Fibroblast of lung (primary cell): ENCODE data around the gene ERMAP. TPM values are rescaled to one million over a fixed set of nuclear protein-coding genes. Genes with fewer than 3 reads are reported as not detected.

Experiments
- DNase-seq, 2 donors: peaks; one replicate each; pipeline versions ENCODE4 v3.0.0 to v3.0.0-alpha.2; 2010; ENCODE audit warnings: low read depth in 2 of 2
- H2AFZ ChIP-seq: 2 replicates; pipeline ENCODE4 v1.5.1; 2012; ENCODE audit warnings: low read length, control low read depth, inconsistent platforms
- H3K27ac ChIP-seq: 2 replicates; pipeline ENCODE4 v1.5.1; 2011; ENCODE audit warnings: low read length, control low read depth; ENCODE audit not compliant: insufficient read depth
- H3K27me3 ChIP-seq: 2 replicates; pipeline ENCODE4 v1.5.1; 2011; ENCODE audit warnings: mild to moderate bottlenecking, low read length; ENCODE audit not compliant: control insufficient read depth, insufficient read depth
- H3K36me3 ChIP-seq: 2 replicates; pipeline ENCODE4 v1.5.1; 2011; ENCODE audit warnings: low read length; ENCODE audit not compliant: control insufficient read depth, insufficient read depth
- H3K4me1 ChIP-seq: 2 replicates; pipeline ENCODE4 v1.5.1; 2011; ENCODE audit warnings: low read length; ENCODE audit not compliant: control insufficient read depth, insufficient read depth; ENCODE audit errors: extremely low read depth
- H3K4me2 ChIP-seq: 2 replicates; pipeline ENCODE4 v1.5.1; 2011; ENCODE audit warnings: low read length, control low read depth; ENCODE audit not compliant: insufficient read depth; ENCODE audit errors: extremely low read depth
- H3K4me3 ChIP-seq, 4 experiments: fragments of 200-600 bp in 1 of 4; sonication (generic) in 1 of 4; replicated peaks in 1 of 4; 2 replicates each; pipeline ENCODE4 v1.5.1; 2011 to 2016; ENCODE audit warnings: low read length in 4 of 4, low read depth in 3 of 4, mild to moderate bottlenecking in 3 of 4, control low read depth in 2 of 4, inconsistent platforms in 1 of 4, mixed read lengths in 1 of 4; ENCODE audit not compliant: insufficient read depth in 1 of 4; ENCODE audit errors: control extremely low read depth in 1 of 4
- H3K79me2 ChIP-seq: 2 replicates; pipeline ENCODE4 v1.5.1; 2012; ENCODE audit warnings: mild to moderate bottlenecking, low read length, inconsistent platforms; ENCODE audit not compliant: control insufficient read depth, insufficient read depth
- H3K9ac ChIP-seq: 2 replicates; pipeline ENCODE4 v1.5.1; 2011; ENCODE audit warnings: mild to moderate bottlenecking, low read length, control low read depth; ENCODE audit not compliant: insufficient read depth
- H3K9me3 ChIP-seq: 2 replicates; pipeline ENCODE4 v1.5.1; 2012; ENCODE audit warnings: low read depth, low read length; ENCODE audit not compliant: control insufficient read depth, insufficient read depth
- H4K20me1 ChIP-seq: 2 replicates; pipeline ENCODE4 v1.5.1; 2011; ENCODE audit warnings: low read length; ENCODE audit not compliant: control insufficient read depth, insufficient read depth; ENCODE audit errors: extremely low read depth
- CTCF ChIP-seq, 2 donors: IDR thresholded peaks in 1 of 2; conservative IDR thresholded peaks in 1 of 2; 1 replicate in 1 of 2; 2 replicates in 1 of 2; pipeline ENCODE4 v1.5.1; 2011 to 2012; ENCODE audit warnings: low read length in 2 of 2, control low read depth in 1 of 2, inconsistent platforms in 1 of 2, low read depth in 1 of 2, mild to moderate bottlenecking in 1 of 2
- EZH2 ChIP-seq: IDR thresholded peaks from 2 replicates; pipeline ENCODE4 v1.5.1; 2012; ENCODE audit warnings: low read length, control low read depth, mild to moderate bottlenecking; ENCODE audit errors: missing control alignments
- polyA plus RNA-seq, 2 donors: library from polyadenylated mRNA; depleted of rRNA in 1 of 2; stranded (reverse) in 1 of 2; unstranded in 1 of 2; fragments of >200 nt; gene quantifications; 2 replicates each; pipeline ENCODE4 v1.2.1, GENCODE V29; 2011 to 2012; ENCODE audit warnings: missing spikeins in 1 of 2
- total RNA-seq: library from RNA; depleted of rRNA; stranded (reverse); fragments of >200 nt; gene quantifications from 2 replicates; pipeline ENCODE4 v1.2.1, GENCODE V29; 2014

Gene ERMAP
- total and polyA plus RNA-seq, 2 donors (not counting 1 experiment from before 2014, with no cell fraction given) = 19.4 to 37.2 TPM

DNA sequence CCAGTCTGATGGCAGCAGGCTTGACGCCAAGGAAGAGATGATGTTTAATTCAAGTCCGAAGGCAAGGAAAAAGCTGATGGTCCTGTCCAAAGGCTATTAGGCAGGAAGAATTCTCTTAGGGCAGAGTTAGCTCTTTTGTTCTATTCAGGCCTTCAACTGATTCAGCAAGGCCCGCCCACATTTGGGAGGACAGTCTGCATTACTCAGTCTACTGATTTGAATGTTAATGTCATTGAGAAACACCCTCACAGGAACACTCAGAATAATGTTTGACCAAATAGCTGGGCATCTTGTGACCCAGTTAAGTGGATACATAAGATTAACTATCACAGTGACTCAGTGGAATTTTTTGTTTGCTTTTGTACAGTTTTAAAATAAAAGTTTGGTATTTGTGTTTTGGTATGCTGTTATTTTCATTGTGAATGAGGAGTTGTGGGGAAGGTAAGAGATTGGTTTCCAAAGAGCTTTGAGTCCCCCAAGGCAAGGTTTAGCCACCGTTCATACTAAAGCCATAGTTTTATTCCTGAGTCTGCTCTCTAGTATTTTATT lies 27.7 kb downstream of the ERMAP start:
- Histone ChIP-seq H3K4me1 (peaks cover 7% of the 10 kb centered on the region), H3K4me2 (no peak overlapping the region), H3K9ac (no peak overlapping the region), H3K27me3 (no peaks in the 10 kb centered on the region), H3K9me3 (no peaks in the 10 kb centered on the region), H3K27ac (no peak overlapping the region), H3K4me3 (no peak overlapping the region), H4K20me1 (no peaks in the 10 kb centered on the region), H3K79me2 (peaks cover 10% of the 10 kb centered on the region), H3K36me3 (peaks cover 2% of the 10 kb centered on the region), H2AFZ (no peak overlapping the region)
- no peak for TF ChIP-seq CTCF (conservative IDR thresholded peaks at IDR 0.05 in 1 of 2, IDR thresholded peaks at IDR 0.05 in 1 of 2; ENCODE audit: low read depth in 1 of 2, low read length in 2 of 2)
- DNase-seq = peak in 1 of 2 donors; percentile 50

DNA sequence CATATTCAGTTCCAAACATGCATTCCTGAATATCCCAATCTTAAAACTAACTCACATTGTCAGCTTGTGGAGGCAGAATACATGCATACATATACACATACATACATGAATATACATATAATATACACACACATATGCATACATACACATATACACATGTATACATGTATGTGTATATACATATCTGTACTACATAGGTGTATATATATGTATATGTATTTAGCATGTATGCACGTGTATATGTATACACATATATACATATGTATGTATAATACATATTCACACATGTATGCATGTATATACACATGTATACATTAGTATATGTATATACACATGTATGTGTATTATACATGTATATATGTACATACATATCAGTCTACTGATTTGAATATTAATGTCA lies 28.3 kb downstream of the ERMAP start:
- H3K4me2 ChIP-seq = no peak overlapping the region
- H3K9me3 ChIP-seq = no peaks in the 10 kb centered on the region
- no peak overlapping the region for H3K27ac ChIP-seq
- no peak overlapping the region for H3K9ac ChIP-seq
- H3K4me1 ChIP-seq = peaks cover 7% of the 10 kb centered on the region
- no peaks in the 10 kb centered on the region for H3K27me3 ChIP-seq
- no peak overlapping the region for H3K4me3 ChIP-seq
- H2AFZ ChIP-seq = no peak overlapping the region
- DNase-seq = no peak
- H3K79me2 ChIP-seq = peaks cover 10% of the 10 kb centered on the region
- no peaks in the 10 kb centered on the region for H4K20me1 ChIP-seq
- peaks cover 2% of the 10 kb centered on the region for H3K36me3 ChIP-seq
- TF ChIP-seq CTCF (conservative IDR thresholded peaks at IDR 0.05 in 1 of 2, IDR thresholded peaks at IDR 0.05 in 1 of 2; ENCODE audit: low read depth in 1 of 2, low read length in 2 of 2) = no peak
- TF ChIP-seq EZH2 = no peak

DNA sequence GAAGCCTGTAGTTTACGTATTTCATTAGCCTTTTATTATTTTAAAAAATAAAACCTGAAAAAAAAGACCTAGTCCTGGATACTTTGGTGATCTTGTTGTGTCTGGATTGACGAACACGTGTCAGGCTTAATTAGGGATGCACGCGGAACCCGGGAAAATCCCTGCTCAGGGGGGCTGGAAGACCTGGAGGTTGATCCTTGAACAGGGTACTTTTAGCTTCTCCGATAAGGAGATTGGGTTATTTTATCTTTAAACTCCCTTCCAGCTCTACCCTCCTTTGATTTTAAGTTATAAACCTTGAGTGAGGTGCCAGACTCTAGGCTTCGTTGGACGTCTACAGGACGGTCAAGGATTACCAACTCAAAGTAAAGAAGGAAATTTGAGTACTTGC lies 28.9 kb downstream of the ERMAP start:
- DNase-seq = no peak
- peaks cover 10% of the 10 kb centered on the region for H3K79me2 ChIP-seq
- peak overlapping the region; percentile 39 for H3K27ac ChIP-seq

More for the DNA sequence above, 28.9 kb downstream of the ERMAP start:
- H3K9me3 ChIP-seq = no peaks in the 10 kb centered on the region
- TF ChIP-seq CTCF (conservative IDR thresholded peaks at IDR 0.05 in 1 of 2, IDR thresholded peaks at IDR 0.05 in 1 of 2; ENCODE audit: low read depth in 1 of 2, low read length in 2 of 2) = no peak
- no peak for TF ChIP-seq EZH2
- H2AFZ ChIP-seq = peak overlapping the region; percentile 99
- H3K4me2 ChIP-seq = peak overlapping the region; percentile 92
- H3K4me3 ChIP-seq = peak overlapping the region; percentile 52 to 92 (median 92)
- peaks cover 7% of the 10 kb centered on the region for H3K4me1 ChIP-seq
- peaks cover 2% of the 10 kb centered on the region for H3K36me3 ChIP-seq
- no peaks in the 10 kb centered on the region for H3K27me3 ChIP-seq
- H4K20me1 ChIP-seq = no peaks in the 10 kb centered on the region
- peak overlapping the region; percentile 24 for H3K9ac ChIP-seq
